H9 (cell line): ENCODE data around the gene KREMEN1. TPM values are rescaled to one million over a fixed set of nuclear protein-coding genes. Genes with fewer than 3 reads are reported as not detected.

Experiments
- DNase-seq: peaks from one replicate; pipeline ENCODE4 v3.0.0-alpha.2; 2017
- H2AFZ ChIP-seq: one replicate; pipeline ENCODE4 v1.6.1; 2013; ENCODE audit warnings: mild to moderate bottlenecking, low read length, control low read depth, moderate library complexity
- H2AK5ac ChIP-seq: 2 replicates; pipeline ENCODE4 v1.6.1; 2013; ENCODE audit warnings: low read length, control low read depth, mixed read lengths; ENCODE audit not compliant: insufficient read length
- H2BK120ac ChIP-seq: one replicate; pipeline ENCODE4 v1.6.1; 2013; ENCODE audit warnings: low read depth, mild to moderate bottlenecking, low read length, control low read depth, inconsistent platforms; ENCODE audit not compliant: poor library complexity, severe bottlenecking
- H2BK12ac ChIP-seq: 2 replicates; pipeline ENCODE4 v1.6.1; 2013; ENCODE audit warnings: low read length, control low read depth, mixed read lengths, low read depth; ENCODE audit not compliant: insufficient read length
- H2BK15ac ChIP-seq: 2 replicates; pipeline ENCODE4 v1.6.1; 2013; ENCODE audit warnings: low read depth, low read length, control low read depth
- H2BK20ac ChIP-seq: one replicate; pipeline ENCODE4 v1.6.1; 2013; ENCODE audit warnings: low read depth, mild to moderate bottlenecking, low read length, control low read depth, inconsistent platforms; ENCODE audit not compliant: poor library complexity, severe bottlenecking
- H2BK5ac ChIP-seq: 2 replicates; pipeline ENCODE4 v1.6.1; 2013; ENCODE audit warnings: low read length, control low read depth, mixed read lengths; ENCODE audit not compliant: insufficient read length
- H3K14ac ChIP-seq: 2 replicates; pipeline ENCODE4 v1.6.1; 2013; ENCODE audit warnings: low read length, control low read depth; ENCODE audit not compliant: insufficient read depth
- H3K18ac ChIP-seq: 2 replicates; pipeline ENCODE4 v1.6.1; 2013; ENCODE audit warnings: low read depth, mild to moderate bottlenecking, mixed read lengths, low read length, control low read depth; ENCODE audit not compliant: insufficient read length
- H3K23ac ChIP-seq: 2 replicates; pipeline ENCODE4 v1.6.1; 2013; ENCODE audit warnings: low read length, control low read depth, mixed read lengths, low read depth; ENCODE audit not compliant: insufficient read length
- H3K23me2 ChIP-seq: 2 replicates; pipeline ENCODE4 v1.6.1; 2013; ENCODE audit warnings: low read depth, mild to moderate bottlenecking, mixed read lengths, low read length, control low read depth; ENCODE audit not compliant: insufficient read length, poor library complexity, severe bottlenecking
- H3K27ac ChIP-seq: 2 replicates; pipeline ENCODE4 v1.5.1; 2013; ENCODE audit warnings: low read length, control low read depth, mixed read lengths, low read depth; ENCODE audit not compliant: insufficient read length
- H3K27me3 ChIP-seq: 2 replicates; pipeline ENCODE4 v1.6.1; 2013; ENCODE audit warnings: low read length, control low read depth, inconsistent platforms; ENCODE audit not compliant: insufficient read depth
- H3K4ac ChIP-seq: 2 replicates; pipeline ENCODE4 v1.6.1; 2013; ENCODE audit warnings: low read depth, mild to moderate bottlenecking, control low read depth, inconsistent platforms, low read length, moderate library complexity
- H3K4me1 ChIP-seq: 2 replicates; pipeline ENCODE4 v1.6.1; 2013; ENCODE audit warnings: low read length, control low read depth, inconsistent platforms; ENCODE audit not compliant: insufficient read depth
- H3K4me2 ChIP-seq: 2 replicates; pipeline ENCODE4 v1.6.1; 2013; ENCODE audit warnings: low read length, control low read depth, mixed read lengths; ENCODE audit not compliant: insufficient read length, insufficient read depth
- H3K56ac ChIP-seq: 2 replicates; pipeline ENCODE4 v1.6.1; 2013; ENCODE audit warnings: low read depth, mild to moderate bottlenecking, mixed read lengths, low read length, control low read depth; ENCODE audit not compliant: insufficient read length
- H3K79me1 ChIP-seq: 2 replicates; pipeline ENCODE4 v1.6.1; 2013; ENCODE audit warnings: low read depth, mild to moderate bottlenecking, moderate library complexity, low read length, control low read depth, inconsistent platforms; ENCODE audit not compliant: insufficient read depth, poor library complexity, severe bottlenecking
- H3K79me2 ChIP-seq: 2 replicates; pipeline ENCODE4 v1.6.1; 2013; ENCODE audit warnings: low read length, control low read depth, inconsistent platforms; ENCODE audit not compliant: insufficient read depth
- H3K9ac ChIP-seq: 2 replicates; pipeline ENCODE4 v1.6.1; 2013; ENCODE audit warnings: low read length, control low read depth, mixed read lengths; ENCODE audit not compliant: insufficient read length; ENCODE audit errors: extremely low read depth
- H3K9me3 ChIP-seq: one replicate; pipeline ENCODE4 v1.6.1; 2013; ENCODE audit warnings: low read depth, low read length, inconsistent platforms; ENCODE audit not compliant: control insufficient read depth
- H3T11ph ChIP-seq: one replicate; pipeline ENCODE4 v1.6.1; 2013; ENCODE audit warnings: mild to moderate bottlenecking, low read length, control low read depth, inconsistent platforms
- H4K20me1 ChIP-seq: one replicate; pipeline ENCODE4 v1.6.1; 2013; ENCODE audit not compliant: control insufficient read depth, insufficient read length, insufficient read depth
- H4K5ac ChIP-seq: 2 replicates; pipeline ENCODE4 v1.6.1; 2013; ENCODE audit warnings: low read depth, mild to moderate bottlenecking, mixed read lengths, low read length, control low read depth; ENCODE audit not compliant: insufficient read length
- H4K8ac ChIP-seq: replicated peaks from 2 replicates; pipeline ENCODE4 v1.6.1; 2013; ENCODE audit warnings: low read length, control low read depth, mixed read lengths, low read depth; ENCODE audit not compliant: insufficient read length
- H4K91ac ChIP-seq: 2 replicates; pipeline ENCODE4 v1.6.1; 2013; ENCODE audit warnings: low read depth, mild to moderate bottlenecking, moderate library complexity, mixed read lengths, low read length, control low read depth; ENCODE audit not compliant: insufficient read length
- H3K27ac Mint-ChIP-seq, 3 experiments: 2 replicates in 2 of 3; 3 replicates in 1 of 3; pipeline ENCODE4 v1.8.0; 2020 to 2021; ENCODE audit warnings: mixed read lengths in 3 of 3, mild to moderate bottlenecking in 1 of 3, moderate library complexity in 1 of 3
- H3K27me3 Mint-ChIP-seq: 2 replicates; pipeline ENCODE4 v1.8.0; 2021; ENCODE audit warnings: low read depth, mild to moderate bottlenecking, moderate library complexity, mixed read lengths
- H3K36me3 Mint-ChIP-seq, 3 experiments: 2 replicates in 2 of 3; 3 replicates in 1 of 3; pipeline ENCODE4 v1.8.0; 2020 to 2021; ENCODE audit warnings: low read depth in 3 of 3, mixed read lengths in 3 of 3; ENCODE audit not compliant: insufficient read depth in 1 of 3
- H3K4me1 Mint-ChIP-seq, 2 experiments: 2 replicates each; pipeline ENCODE4 v1.8.0; 2020; ENCODE audit warnings: mixed read lengths in 2 of 2
- H3K4me3 Mint-ChIP-seq, 2 experiments: 2 replicates in 1 of 2; 3 replicates in 1 of 2; pipeline ENCODE4 v1.8.0; 2020 to 2021; ENCODE audit warnings: mild to moderate bottlenecking in 2 of 2, mixed read lengths in 2 of 2, moderate library complexity in 1 of 2
- H3K9me3 Mint-ChIP-seq, 2 experiments: 2 replicates in 1 of 2; 3 replicates in 1 of 2; pipeline ENCODE4 v1.8.0; 2020; ENCODE audit warnings: mild to moderate bottlenecking in 2 of 2, mixed read lengths in 2 of 2, moderate library complexity in 1 of 2
- WGBS: extraction: QIAGEN DNeasy Blood & Tissue Kit; methylation state at CpG from one replicate; pipeline ENCODE4 v1.1.7; 2013; ENCODE audit warnings: missing lambda C conversion rate, low lambda C conversion rate, mixed read lengths; ENCODE audit not compliant: insufficient read length; ENCODE audit errors: extremely low coverage; 5-methylcytosine and 5-hydroxymethylcytosine counted together
- total RNA-seq: library from RNA; stranded (reverse); gene quantifications from 2 replicates; pipeline ENCODE4 v1.2.1, GENCODE V29; 2021
- TF ChIP-seq, protein P1 (sequence below): fragments of 200-600 bp; sonication (generic); conservative IDR thresholded peaks from 3 replicates; pipeline ENCODE4 v1.8.0; 2021; ENCODE audit warnings: antibody characterized with exemption, mild to moderate bottlenecking

The KREMEN1 gene
- total RNA-seq, 1 experiment from 2014 or later, result 2.4 TPM

DNA sequence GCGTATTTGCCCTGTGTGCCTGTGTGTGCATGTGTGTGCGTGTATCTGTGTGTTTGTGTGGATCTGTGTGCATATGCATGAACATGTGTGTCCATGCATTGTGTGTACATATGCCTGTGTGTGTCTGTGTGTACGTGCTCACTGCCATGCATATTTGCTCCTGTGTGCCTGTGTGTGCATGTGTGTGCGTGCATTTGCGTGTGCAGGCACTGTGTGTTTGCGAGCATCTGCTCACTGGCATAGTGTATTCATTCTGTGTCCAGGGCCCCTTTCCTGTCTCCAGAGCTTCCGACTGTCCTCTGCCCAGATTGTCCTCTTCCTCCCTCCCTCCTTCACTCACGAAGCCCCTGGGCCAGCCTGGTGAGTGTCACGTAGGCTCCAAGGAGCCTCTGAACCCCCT is 138.6 kb downstream of the KREMEN1 start:
- H4K8ac ChIP-seq, result no peak overlapping the region
- no peaks in the 10 kb centered on the region; the same call in 1 of the 2 replicates for H3K4me1 ChIP-seq
- no peak overlapping the region for H3K4ac ChIP-seq
- no peaks in the 10 kb centered on the region; a peak in 1 of 5 replicates for H3K9me3 Mint-ChIP-seq
- H2AK5ac ChIP-seq, result no peak overlapping the region
- no peaks in the 10 kb centered on the region for H3K36me3 Mint-ChIP-seq
- no peak overlapping the region for H3K23ac ChIP-seq
- H2BK120ac ChIP-seq, result no peak overlapping the region
- no peak for DNase-seq
- no CpG with 5 or more reads among the region's 9 CpGs for WGBS
- H3K9me3 ChIP-seq, result no peaks in the 10 kb centered on the region
- H2BK15ac ChIP-seq, result no peak overlapping the region
- H2BK12ac ChIP-seq, result no peak overlapping the region
- H3K27ac Mint-ChIP-seq, result peak overlapping the region in 2 of 3 experiments; percentile 59 to 81; a peak in 2 of 7 replicates
- H3K14ac ChIP-seq, result no peak overlapping the region
- no peak overlapping the region for H3K9ac ChIP-seq
- H3K56ac ChIP-seq, result no peak overlapping the region
- no peaks in the 10 kb centered on the region for H3K23me2 ChIP-seq
- no peaks in the 10 kb centered on the region for H3K27me3 ChIP-seq
- no peak overlapping the region for H3K4me2 ChIP-seq
- no peak overlapping the region for H2BK20ac ChIP-seq
- H3K79me2 ChIP-seq, result no peaks in the 10 kb centered on the region
- H3K27me3 Mint-ChIP-seq, result peaks cover 9% of the 10 kb centered on the region
- H3K4me1 Mint-ChIP-seq, result peaks cover 23 to 41% of the 10 kb centered on the region in 2 experiments
- H4K20me1 ChIP-seq, result no peaks in the 10 kb centered on the region
- H3K27ac ChIP-seq, result no peak overlapping the region
- no peak overlapping the region for H3K4me3 Mint-ChIP-seq
- H3K79me1 ChIP-seq, result no peaks in the 10 kb centered on the region
- H3T11ph ChIP-seq, result no peak overlapping the region
- no peak overlapping the region for H4K91ac ChIP-seq
- no peak overlapping the region for H4K5ac ChIP-seq
- no peak overlapping the region for H3K18ac ChIP-seq
- H2AFZ ChIP-seq, result no peak overlapping the region
- H2BK5ac ChIP-seq, result no peak overlapping the region
- TF ChIP-seq, protein P1, sequence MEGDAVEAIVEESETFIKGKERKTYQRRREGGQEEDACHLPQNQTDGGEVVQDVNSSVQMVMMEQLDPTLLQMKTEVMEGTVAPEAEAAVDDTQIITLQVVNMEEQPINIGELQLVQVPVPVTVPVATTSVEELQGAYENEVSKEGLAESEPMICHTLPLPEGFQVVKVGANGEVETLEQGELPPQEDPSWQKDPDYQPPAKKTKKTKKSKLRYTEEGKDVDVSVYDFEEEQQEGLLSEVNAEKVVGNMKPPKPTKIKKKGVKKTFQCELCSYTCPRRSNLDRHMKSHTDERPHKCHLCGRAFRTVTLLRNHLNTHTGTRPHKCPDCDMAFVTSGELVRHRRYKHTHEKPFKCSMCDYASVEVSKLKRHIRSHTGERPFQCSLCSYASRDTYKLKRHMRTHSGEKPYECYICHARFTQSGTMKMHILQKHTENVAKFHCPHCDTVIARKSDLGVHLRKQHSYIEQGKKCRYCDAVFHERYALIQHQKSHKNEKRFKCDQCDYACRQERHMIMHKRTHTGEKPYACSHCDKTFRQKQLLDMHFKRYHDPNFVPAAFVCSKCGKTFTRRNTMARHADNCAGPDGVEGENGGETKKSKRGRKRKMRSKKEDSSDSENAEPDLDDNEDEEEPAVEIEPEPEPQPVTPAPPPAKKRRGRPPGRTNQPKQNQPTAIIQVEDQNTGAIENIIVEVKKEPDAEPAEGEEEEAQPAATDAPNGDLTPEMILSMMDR, result no peak
